GM21723 (cell line): Measurements from ENCODE around the gene NDUFB11.

Experiments
- ATAC-seq: cut with Tn5 transposase; IDR thresholded peaks from one replicate; pipeline ENCODE4 v1.9.1; 2021; ENCODE audit warnings: mild to moderate bottlenecking, moderate library complexity; ENCODE audit not compliant: unreplicated experiment

NDUFB11 gene

DNA sequence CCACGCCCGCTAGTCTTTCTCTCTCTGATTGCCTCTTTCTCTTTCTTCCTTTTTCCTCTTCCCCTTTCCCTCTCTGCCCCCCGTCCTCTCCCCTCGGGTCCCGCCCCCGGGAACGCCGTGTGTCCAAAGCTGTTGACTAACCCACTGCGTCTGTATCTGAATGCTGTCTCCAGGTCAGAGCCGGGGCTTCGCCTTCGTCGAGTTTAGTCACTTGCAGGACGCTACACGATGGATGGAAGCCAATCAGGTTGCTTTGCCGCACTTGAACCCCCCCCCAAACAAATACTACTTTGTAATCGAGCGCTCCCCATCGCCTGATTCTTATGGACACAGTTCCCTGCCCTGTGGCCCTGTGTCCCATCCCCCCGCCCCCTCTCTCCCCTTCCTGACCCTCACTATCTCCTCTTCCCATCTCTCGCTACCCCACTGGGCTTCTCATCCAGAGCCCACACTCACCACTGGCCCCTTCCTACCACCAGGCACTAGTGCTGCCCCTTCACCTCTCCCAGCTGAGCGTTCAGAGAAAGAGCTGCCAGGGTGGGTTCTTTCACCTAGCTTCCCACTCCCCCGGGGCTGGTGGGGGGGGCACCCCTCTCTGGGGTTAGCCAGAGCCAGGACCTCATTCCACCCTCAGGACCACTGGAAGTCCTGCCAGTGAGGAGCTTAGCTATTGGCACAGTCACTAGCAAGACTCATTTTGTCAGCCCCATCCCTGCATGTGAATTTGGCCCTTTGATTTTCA, 30.5 kb upstream of the NDUFB11 start:
- ATAC-seq = no peak

- no peak for ATAC-seq
Measured at GRCh38 chrX:47174376-47174775, 29.9 kb upstream of the NDUFB11 start.

GRCh38 chrX:47172971-47173792, 28.7 kb upstream of the NDUFB11 start:
- no peak for ATAC-seq

GRCh38 chrX:47172549-47172948, 28.0 kb upstream of the NDUFB11 start:
- ATAC-seq = no peak

GRCh38 chrX:47171996-47172395, 27.5 kb upstream of the NDUFB11 start:
- no peak for ATAC-seq

DNA sequence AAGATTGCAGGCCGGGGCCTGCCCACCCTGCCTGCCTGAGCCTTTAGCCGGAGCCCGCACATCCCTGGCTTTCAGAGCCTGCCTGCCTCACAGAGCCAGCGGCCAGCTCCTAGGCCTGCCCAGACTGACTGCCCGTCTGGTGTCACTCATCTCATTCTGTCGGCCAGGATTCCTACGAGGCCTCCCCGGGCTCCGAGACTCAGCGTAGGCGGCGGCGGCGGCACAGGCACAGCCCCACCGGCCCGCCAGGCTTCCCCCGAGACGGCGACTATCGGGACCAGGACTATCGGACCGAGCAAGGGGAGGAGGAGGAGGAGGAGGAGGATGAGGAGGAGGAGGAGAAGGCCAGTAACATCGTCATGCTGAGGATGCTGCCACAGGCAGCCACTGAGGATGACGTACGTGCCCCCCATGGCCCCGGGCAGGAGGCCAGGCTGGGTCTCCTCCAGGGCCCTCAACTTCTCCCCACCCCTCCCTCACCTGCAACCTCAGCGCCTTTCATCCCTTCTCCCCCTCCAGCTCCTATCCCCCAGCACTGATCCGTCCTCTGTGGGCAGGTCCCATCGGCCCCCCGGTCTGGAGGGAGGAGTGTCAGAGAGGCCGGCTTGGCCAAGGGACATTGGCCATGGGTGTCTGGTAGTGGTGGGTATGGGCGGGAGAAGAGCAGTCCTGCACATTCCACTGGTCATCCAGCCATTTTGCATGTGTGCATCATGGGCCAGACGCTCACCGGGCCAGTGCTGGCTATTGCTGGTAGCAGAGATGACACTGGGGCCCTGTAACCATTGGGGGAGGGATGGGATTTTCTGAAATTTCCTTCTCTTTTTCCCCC, 26.6 kb upstream of the NDUFB11 start:
- ATAC-seq = no peak

DNA sequence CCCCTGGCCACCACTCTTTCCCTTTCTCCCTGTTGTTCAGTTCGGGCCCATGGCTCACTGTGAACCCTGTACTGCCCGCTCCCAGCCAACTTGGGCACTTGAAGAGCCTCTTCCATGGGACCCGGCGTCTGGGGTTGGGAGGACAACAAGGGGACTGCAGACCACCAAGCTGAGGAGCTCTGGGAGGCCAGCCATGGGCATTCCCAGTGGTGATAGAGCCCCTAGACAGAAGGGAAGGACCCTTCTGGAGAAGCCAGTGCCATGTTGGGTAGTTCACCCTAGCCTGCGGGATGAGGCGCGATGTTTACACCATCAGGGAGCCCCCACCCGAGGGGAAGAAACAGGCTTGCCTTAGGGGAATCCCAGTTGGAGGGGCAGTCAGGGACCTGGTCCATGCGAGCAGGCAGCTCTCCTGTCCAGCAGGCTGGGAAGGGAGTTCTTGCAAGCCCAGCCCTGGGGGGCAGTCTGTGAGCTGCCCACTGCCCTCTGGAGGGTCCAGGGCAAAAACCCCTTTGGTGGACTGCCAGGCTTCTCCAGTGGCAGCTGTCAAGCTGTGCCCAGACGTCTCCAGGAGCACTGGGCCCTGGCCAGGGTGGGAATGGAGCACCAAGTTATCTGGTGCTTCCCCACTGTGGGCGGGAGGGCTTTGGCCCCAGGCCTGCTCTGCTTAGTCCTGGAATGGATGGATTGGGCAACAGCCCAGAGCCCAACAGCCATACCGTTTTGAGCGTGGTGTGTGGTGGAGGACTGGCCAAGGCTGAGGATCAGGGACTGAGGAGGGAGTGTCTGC, 25.4 kb upstream of the NDUFB11 start:
- no peak for ATAC-seq

DNA sequence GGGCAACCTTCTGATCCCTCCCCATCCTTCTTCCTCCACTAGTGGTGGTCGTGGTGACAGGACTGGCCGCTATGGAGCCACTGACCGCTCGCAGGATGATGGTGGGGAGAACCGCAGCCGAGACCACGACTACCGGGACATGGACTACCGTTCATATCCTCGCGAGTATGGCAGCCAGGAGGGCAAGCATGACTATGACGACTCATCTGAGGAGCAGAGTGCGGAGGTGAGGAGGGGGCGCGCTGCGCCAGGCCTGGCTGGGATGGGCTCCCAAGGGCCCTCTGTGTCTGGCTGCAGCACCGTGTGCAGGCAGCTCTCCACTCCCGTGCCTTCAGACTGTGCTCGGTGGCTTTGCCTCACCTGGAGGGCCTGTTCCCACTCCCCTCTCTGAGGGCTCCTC, 24.8 kb upstream of the NDUFB11 start:
- no peak for ATAC-seq

DNA sequence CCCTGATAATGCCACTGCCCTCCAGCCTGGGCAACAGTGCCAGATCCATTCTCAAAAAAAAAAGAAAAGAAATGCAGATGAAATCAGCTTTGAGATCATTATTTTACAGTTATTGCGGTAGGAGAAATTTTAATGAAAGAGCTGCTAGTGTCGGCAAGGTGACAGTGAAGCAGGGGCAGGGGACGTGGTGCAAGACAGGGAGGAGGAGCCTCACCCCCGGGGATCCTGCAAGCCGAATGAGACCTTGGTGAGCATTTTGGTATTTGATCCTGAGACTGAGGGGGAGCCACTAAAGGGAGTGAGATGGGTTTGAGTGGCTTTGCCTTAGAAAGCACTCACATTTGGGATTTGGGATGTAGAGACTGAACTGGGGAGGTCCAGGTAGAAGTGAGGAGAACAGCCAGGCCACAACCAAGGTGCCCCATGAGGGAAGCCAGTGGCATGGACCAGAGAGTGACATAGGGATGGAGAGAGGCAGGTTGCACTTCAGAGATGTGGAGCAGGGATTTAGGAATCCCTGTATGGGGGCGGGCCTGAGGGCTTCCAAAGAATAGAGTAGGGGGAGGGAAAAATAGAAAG, 24.1 kb upstream of the NDUFB11 start:
- ATAC-seq = no peak

DNA sequence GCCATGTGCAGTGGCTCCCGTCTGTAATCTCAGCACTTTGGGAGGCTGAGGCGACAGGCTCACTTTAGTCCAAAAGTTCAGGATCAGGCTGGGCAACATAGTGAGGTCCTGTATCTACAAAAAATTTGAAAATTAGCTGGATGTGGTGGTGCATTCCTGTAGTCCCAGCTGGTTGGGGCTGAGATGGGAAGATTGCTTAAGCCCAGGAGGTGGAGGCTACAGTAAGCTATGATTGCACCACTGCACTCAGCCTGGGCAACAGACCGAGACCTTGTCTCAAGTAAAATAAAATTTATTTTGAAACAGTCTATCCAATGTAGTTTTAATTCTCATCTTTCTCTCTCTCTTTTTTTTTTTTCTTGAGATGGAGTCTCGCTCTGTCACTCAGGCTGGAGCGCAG, 21.6 kb upstream of the NDUFB11 start:
- ATAC-seq = no peak

DNA sequence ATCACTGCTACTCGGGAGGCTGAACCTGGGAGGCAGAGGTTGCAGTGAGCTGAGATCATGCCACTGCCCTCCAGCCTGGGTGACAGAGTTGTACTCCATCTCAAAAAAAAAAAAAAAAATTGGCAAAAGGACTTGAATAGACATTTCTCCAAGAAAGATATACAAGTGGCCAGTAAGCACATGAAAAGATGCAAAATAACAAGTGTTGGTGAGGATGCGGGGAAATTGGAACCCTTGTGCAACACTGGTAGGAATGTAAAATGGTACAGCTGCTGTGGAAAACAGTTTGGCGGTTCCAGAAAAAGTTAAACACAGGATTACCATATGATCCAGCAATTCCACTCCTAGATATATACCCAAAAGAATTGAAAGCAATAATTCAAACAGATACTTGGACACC, 19.9 kb upstream of the NDUFB11 start:
- no peak for ATAC-seq

DNA sequence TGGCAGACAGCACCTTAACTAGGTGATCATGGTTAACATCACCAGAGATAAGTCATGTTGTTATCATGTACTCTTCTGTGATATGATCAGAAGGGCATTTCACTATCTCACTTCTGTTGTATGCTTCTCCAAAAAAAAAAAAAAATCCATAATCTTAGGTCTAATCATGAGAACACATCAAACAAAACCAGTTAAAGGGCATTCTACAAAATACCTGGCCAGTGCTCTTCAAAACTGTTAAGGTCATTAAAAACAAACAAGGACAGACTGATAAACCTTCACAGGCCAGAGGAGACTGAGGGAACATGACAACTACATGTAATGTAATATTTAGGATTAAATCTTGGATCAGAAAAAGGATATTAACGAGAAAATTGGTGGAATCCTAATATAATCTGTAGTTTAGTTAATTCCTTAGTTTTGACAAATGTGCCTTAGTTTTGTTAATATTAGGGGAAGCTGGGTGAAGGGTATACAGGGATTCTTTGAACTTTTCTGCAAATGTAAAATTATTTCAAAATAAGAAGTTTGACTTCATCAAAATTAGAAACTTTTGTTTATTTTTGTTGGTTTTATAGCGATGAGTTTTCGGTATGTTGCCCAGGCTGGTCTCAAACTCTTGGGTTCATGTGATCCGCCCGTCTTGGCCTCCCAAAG, 18.6 kb upstream of the NDUFB11 start:
- no peak for ATAC-seq

DNA sequence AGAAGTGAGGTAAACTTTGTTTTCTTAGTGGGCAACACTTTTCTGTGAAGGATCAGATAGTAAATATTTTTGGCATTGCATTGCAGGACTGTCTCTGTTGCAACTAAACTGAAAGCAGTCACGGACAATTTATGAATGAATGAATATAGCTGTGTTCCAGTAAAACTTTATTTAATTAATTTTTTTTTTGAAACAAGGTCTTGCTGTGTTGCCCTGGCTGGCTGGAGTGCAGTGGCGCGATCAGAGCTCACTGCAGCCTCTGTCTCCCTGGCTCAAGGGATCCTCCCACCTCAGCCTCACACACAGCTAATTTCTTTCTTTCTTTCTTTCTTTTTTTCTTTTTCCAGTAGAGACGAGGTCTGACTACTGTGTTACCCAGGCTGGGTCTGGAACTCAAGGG, 16.3 kb upstream of the NDUFB11 start:
- ATAC-seq = no peak

- ATAC-seq = no peak
Measured at GRCh38 chrX:47158781-47159180, 14.3 kb upstream of the NDUFB11 start.

DNA sequence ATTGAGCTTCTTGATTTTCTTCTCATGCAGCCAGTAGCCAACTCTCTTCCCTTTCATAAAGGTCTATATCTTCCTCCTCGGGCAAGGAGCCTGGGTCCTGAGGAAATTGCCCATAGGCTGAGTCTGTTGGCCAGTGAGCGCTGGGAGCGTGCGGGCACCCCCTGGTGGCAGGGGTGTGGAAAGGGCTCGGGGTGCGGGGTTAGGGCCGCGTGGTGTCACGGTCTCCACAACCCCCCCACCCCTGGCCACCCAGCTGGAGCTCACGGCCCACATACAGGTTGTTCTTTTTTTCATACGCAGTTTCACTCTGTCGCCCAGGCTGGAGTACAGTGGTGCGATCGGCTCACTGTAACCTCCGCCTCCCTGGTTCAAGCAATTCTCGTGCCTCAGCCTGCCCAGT, 13.6 kb upstream of the NDUFB11 start:
- no peak for ATAC-seq

DNA sequence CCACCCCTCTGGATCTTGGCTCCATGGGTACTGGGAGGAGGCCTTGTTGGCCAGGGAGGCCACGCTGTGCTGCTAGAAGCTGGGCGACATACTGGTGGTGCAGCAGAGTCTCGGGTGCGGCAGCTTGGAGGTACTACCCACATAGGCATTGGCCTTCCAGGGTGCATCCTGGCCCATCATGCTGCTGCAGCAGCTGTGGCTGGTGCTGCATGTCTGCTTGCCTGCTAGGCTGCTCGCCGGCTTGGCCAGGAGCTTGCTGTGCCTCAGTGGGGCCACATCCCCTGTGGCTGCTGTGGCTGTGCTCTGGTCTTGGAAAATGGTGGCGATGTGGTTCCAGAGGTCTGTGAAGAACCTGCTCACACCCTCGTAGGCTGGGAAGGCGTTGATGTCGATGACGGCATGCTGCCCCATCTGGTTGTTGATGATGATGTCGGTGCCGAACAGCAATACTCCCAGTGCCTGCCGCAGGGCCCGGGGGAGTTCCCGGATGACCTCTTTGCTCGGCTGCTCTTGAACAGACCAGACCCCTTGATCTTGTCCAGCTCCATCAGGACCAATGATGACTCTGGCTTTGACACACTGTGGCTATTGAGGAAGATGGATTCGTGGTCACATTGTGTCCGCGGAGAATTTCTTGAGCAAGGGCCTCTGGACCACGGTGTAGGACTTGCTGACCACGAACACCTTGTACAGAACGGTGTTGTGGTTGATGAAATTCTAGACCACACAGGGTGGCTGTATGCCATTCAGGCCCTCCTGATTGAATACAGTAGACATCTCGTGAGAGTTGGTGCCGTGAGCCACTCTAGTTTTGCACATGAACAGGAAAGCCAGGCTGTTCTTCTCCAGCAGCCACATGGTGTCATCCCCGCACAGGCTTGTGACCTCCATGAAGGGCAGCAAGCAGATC, 12.4 kb upstream of the NDUFB11 start:
- ATAC-seq = no peak

- ATAC-seq = no peak
Measured at GRCh38 chrX:47151435-47151834, 6.9 kb upstream of the NDUFB11 start.

DNA sequence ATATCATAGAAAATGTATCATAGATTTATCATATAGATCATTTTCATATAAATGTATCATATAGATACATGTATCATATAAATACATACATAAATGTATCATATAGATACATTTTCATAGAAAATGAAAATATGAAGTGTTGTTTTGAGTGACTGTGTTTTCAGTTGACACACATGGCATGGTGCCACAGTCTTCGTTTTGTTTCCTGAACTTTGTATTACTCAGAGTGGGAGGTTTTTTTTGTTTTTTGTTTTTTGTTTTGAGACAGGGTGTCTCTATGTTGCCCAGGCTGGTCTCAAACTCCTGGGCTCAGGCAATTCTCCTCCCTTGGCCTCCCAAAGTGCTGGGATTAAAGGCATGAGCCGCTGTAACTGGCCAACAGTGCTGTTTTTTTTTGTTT, 4.4 kb upstream of the NDUFB11 start:
- no peak for ATAC-seq
